Activated CD8-positive, alpha-beta memory T cell treated with anti-CD3 and anti-CD28 coated beads, Interleukin-2, amount 50 U/mL, for 4 hours (primary cell): ENCODE measurements around the gene SPRN.
"Not testable (repeated sequence)": the region's sequence is repeated elsewhere in the genome, so short reads cannot be mapped to it uniquely, and the experiment has no call there.

ENCODE experiments used
- DNase-seq: peaks from one replicate; pipeline ENCODE4 v3.0.0-alpha.2; 2020

The SPRN gene

DNA sequence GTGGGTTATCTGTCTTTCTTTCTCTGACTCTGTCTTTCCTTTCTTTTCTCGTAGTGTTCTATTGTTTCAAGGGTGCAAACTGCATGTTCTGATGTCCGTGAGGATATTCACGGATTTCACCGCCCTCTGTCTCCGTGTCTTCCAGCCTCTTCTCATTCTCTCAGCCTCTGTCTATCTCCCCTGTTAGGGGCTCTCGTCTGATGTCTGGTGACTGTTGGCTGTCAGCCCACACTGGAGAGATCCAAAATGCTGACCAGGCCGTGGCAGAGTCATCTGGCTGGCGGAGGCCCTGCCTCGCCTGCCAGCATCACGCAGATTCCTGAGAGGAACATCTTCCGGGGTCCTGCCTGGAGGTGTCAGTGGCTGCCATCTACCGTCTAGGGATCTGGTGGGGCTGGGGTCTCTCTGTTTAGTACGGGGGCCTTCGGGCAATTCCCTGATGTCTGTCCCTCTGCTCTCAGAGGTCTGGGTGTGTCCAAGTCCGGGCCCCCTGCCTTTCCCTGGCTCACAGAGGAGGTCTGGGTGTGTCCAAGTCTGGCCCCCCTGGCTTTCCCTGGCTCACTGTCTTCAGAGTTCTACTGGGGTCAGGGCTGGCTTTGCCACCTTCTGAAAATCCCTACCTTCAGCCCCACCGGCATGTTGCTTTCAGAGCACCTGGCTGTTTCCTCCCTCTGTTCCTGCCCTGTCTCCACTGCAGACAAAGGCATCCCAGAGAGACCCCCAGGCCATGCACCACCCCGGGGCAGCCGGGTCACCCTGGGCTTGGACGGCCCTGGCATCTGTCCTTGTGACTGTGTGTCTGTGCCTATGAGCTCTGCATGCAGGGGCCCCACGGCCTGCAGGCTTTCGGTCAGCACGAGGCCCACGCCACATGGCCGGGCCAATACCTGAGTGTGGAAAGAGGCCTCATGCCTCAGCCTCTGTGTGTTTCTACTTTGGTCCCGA lies 15.4 kb upstream of the SPRN start:
- no peak for DNase-seq

DNA sequence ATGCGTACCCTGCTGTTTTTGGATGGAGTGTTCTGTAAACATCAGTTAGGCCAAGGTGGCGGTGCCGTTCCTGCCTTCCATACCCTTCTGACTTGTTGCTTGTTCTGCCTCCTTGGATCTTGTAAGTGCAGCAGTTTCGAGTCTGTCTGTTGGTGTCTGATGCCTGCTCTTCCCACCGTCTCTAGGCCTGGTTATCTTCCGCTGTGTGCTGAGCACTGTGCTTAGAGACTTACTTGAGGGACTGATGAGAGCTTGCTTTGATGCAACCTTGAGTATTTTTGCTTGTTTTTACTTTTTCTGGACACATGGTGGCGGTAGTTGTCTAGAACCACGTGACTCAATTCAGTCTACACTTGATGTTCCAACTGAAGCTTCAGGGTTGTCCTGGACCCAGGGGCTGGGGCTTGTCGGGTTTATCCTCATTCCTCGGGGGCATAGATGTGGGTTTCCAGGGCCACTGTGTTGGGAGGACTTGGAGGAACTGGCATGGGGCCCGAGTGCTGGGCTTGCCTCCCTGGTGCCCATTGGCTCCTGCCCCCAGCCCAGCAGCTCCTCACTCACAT lies 14.4 kb upstream of the SPRN start:
- no peak for DNase-seq

- DNase-seq, result not testable (repeated sequence)
These were observed 8.4 kb upstream of the SPRN start for GRCh38 chr10:133432789-133433188.

DNA sequence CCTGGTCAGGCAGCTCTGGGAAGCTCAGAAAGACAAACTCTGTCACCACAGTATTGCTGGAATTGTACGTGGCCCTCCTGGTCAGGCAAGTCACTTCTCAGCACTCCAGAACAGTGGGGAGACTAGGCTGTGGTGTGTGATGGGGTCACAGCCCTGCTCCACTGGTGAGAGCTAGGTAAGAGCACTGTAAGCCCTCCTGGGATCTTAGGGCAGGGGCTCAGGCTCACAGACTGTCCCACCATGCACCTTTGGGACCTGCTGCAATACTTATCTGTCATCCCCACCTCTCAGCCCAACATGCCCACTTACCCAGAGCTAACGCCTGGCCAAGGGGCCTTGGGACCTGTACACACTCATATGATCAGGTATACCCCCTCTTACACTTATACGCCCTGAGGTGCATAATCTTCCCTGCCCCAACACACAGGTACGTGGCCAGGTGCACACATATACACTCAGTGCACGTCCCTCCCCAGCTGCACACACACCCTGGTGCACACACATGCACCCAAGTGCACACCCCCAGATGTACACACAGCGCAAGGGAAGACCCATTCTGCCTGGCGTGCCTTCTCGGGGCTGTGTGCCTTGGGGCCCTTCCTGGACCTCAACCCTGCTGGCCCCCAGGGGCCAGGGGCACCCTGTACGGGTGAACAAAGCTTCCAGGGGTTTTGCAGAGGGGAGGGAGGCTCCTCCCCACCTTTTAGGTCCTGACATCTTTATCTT lies 7.6 kb upstream of the SPRN start:
- not testable (repeated sequence) for DNase-seq

GRCh38 chr10:133429571-133429970 lies 5.1 kb upstream of the SPRN start:
- not testable (repeated sequence) for DNase-seq

DNA sequence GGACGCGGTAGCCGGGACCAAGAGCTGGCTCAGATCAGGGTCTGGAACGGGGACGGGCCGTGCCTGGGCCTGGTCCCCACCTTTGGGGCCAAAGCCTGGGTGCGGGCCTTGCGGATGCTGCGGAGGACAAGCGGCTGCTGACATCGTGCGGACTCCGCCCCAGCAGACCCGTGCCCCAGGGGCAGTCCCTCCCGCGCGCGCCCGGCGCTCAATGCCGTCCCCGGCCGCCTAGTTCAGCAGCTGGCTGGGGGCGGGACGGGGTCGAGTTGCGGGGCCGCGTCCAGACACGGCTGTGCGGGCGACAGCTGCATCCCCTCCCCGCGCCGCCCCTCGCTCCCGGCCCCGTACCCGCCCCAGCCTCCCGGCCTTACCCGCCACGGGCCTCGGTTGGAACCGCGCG lies 323 bp downstream of the SPRN start:
- DNase-seq, result not testable (repeated sequence)

DNA sequence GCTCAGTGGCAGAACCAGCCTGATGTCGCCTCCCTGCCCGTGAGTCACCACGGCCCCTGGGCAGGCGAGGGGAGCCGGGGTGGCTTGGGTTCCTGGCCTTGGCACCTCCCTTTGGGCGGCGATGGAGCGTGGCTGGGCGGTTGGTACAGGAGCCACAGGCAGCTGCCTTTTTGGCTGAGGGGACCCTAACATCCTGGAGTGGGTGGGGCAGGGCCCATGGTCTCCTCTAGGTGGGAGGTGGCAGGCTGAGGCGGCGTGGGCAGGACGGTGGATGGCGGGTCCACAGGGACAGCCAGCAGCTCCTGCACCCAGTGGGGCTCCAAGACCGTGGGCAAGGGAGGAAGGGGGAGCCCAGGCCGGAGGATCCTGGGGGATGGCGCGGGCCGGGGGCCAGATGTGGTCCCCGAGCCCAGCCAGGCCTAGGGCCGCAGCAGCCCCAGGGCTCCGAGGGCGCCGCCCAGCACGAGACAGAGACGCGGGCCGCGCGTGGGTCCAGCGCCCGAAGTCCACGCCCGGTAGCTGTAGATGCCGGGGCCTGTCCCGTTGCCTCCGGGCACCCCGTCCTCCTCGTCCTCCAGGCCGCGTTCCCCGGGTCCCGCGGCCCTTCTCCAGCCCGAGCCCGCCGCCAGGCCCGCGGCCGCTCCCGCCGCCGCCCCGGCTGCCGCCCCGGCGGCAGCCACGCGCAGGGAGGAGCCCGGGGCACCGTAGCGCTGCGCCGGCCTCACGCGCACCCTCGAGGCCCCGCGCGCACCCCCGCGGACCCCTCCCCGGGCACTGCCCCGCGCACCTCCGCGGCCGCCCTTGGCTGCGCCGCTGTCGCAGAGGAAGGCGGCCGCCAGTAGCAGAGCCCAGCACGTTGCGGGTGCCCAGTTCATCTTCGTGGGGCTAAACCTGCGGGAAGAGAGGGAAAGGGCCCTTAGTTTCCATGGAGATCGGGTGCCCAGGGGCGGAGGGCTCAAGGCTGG lies 1.3 kb downstream of the SPRN start:
- no peak for DNase-seq

GRCh38 chr10:133422223-133422806 lies 2.1 kb downstream of the SPRN start:
- no peak for DNase-seq

GRCh38 chr10:133421336-133422222 lies 2.8 kb downstream of the SPRN start:
- no peak for DNase-seq

DNA sequence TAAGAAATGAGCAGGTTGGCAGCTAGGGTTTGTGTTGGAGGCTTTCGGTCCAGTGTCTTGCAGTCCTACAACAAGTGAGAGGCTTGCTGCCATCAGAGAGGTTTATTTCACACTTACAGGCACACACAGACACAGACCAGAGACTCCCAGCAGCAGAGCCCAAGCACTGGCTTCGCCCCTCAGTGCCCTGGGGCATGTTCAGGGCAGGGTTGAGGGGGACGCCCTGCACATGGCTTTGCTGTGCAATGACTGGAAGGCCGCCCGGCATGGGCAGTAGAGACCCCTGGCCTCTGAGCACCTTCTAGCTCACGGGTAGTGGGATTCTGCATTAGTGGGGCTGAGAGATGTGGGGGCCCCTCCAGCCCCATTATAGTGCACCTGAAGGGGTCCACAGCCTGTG lies 3.8 kb downstream of the SPRN start:
- DNase-seq, result no peak

DNA sequence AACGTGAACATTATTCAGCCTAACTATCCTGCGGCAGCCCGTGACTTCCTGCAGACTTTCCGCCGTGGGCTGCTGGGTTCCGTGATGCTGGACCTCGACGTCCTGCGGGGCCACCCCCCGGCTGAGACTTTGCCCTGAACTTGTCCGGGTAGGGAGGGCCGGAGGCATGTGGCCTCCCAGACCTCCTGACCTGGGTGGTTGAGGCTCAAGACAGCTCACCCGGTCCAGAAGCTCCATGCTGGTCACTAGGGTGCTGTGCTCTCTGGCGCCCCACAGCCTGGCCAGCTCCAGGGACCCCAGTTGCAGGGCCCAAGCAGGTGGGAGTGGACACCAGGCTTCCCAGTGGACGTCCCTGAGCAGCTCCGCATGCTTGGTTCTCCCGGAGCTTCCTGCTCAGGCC lies 4.4 kb downstream of the SPRN start:
- DNase-seq, result no peak

DNA sequence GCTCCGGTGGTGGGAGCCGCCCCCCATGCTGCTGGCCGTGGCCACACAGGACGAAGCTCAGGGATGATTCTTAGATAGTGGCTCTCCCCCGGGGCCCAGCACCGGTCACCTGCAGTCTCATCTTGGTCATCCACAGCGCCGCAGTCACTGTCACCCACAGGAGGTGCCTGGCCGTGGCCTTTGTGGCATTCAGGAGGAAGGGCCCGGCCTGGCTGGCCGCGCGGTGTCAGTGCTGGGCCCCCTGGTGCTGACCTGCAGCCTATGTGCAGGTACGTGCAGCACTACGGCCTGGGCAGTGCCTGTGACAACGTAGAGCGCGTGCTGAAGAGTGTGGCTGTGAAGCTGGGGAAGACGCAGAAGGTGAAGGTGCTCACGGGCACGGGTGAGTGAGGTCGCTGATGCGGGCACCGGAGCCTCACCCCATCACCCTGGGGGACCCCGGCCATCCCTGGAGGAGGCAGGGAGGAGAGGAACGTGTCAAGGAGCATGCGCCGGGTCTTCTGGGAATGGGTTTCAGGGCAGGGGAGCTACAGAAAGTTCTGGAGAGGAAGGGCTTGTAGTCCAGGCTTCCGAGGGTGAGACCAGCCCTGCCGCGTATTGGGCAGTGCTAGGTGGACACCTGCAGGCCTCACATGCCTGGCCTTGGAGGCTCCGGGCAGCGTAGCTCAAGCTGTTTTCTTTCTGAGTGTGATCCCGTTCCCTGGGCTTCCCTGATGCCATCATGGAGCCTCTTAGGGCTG lies 5.0 kb downstream of the SPRN start:
- DNase-seq, result no peak

DNA sequence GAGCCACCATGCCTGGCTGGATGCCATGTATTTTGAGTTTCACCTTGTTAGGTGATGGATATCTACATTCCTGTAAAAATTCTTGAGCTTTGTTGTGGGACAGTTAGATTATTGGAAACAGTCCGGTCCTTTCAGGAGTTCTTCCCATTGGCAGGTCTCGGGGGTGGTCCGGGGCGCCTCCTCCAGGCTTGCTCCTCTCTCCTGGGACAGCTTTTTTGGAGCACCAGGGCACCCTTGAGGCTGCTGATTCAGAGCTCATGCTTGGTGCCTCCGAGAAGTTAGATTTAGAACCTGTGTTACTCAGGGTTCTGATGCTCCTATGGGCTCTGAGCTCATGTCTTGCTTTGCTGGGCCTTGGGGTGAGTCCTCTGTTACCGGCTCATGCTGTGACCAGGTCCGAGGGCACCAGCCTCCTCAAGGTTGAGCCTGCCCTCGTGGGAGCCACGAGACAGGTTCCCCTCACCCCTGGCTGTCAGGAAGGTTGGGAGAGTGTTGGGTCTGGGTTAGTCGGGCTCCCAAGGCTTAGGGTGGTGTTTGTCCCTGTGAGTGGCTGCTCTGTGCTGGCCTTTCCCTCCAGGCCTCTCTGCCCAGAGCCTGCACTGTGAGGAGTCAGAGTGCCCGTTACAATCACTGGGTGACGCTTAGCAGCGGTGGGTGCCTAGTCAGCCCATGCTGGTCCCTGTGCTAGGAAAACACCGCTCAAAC lies 6.0 kb downstream of the SPRN start:
- no peak for DNase-seq

DNA sequence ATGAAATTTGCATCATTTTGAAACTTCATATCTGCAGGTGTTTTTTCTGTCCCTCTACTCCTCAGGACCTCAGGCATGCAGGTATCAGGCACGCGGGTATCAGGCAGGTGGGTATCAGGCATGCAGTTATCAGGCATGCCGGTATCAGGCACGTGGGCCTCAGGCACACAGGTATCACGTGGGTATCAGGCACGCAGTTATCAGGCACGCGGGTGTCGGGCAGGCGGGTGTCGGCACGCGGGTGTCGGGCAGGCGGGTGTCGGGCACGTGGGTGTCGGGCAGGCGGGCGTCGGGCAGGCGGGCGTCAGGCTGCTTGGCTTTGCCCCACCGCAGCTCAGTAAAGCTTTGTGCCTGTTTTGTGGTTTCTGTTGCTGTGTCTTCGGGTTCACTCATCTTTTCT lies 8.7 kb downstream of the SPRN start:
- no peak for DNase-seq

- DNase-seq, result not testable (repeated sequence)
These were observed 10.0 kb downstream of the SPRN start for GRCh38 chr10:133414401-133414800.

GRCh38 chr10:133412381-133412711 lies 12.1 kb downstream of the SPRN start:
- no peak for DNase-seq

DNA sequence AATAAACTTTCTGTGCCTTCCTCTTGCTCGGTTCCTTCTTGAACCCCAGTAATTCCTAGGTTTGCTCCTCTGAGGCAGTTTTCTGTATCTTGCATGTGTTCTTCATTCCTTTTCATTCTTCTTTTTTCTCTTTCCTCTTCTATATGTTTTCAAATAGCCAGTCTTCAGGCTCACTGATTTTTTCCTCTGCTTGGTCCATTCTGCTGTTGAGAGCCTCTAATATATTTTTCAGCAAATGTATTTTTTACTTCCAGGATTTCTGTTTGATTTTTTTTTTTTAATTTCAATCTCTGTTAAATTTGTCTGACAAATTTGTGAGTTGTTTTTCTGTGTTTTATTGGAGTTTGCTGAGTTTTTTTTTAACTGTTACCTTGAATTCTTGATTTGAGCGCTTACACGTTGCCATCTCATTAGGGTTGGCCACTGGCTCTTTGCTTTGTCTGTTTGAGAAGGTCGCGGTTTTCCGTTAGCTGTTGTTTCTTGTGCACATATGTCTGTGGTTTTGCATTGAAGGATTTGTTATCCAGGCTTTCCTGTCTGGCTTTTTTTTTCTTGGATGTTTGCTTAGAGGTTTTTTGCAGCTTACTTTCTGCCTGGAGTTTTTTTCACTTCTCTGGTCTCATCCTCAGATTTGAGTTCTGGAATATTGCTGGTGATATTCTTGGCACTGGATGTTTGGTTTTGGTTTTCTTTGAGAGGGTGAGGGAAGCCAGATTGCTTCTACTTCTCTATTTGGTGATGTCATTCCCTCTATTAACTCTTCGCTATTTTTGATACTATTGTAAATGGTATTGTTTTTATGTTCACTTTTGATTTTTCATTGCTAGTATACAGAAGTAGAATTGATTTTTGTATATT lies 12.7 kb downstream of the SPRN start:
- no peak for DNase-seq

DNA sequence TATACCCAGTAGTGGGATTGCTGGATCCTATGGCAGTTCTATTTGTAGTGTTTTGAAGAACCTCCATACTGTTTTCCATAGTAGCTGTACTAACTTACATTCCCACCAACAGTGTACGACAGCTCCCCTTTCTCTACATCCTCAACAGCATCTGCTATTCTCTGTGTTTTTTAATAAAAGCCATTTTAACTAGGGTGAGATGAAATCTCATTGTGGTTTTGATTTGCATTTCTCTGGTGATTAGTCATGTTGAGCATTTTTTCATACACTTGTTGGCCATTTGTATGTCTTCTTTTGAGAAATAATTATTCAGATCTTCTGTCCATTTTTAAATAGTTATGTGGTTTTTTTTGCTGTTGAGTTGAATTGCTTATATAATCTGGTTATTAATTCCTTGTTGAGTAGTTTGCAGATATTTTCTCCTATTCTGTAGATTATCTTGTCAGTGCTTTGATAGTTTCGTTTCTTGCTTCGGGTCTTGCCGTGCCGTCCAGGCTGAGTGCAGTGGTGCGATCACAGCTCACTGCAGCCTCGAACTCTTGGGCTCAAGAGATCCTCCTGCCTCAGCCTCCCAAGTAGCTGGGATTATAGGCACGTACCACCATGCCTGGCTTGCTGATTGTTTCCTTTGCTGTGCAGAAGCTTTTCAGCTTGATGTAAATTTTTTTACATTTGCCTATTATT lies 18.4 kb downstream of the SPRN start:
- no peak for DNase-seq
